Measurements from ENCODE around the gene BOC. TPM values are rescaled to one million over a fixed set of nuclear protein-coding genes. Genes with fewer than 3 reads are reported as not detected.

The BOC gene
- total RNA-seq, 1 experiment from 2014 or later: 3.5 TPM

DNA sequence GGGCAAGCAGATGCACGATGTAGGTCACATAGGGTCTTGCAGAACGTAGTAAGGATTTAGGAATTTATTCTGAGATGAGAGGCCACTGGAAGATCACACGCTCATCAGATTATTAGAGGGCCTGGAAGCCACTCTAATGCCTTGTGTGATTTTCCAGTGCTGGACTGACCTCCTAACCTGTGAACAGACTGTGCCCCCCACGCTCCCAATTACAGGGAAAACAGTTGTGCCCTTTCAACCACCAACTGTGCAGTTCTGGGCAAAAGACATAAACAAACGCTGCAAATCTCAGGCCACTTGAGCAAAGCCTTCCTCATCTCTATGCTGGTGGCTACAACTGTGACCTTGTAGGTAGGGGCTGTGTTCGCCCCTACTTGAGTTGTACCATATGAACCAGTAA, 48.2 kb upstream of the BOC start:
- Mint-ChIP-seq H3K36me3 (ENCODE audit: insufficient read depth in 1 of 3, low read depth in 3 of 3) (no peaks in the 10 kb centered on the region), H3K4me1 (peaks cover 8 to 16% of the 10 kb centered on the region in 2 experiments; a peak in 3 of 4 replicates), H3K27ac (no peak overlapping the region), H3K4me3 (no peak overlapping the region), H3K27me3 (ENCODE audit: low read depth) (no peaks in the 10 kb centered on the region), H3K9me3 (no peaks in the 10 kb centered on the region; a peak in 1 of 5 replicates)
- no peaks in the 10 kb centered on the region for H4K20me1 ChIP-seq (ENCODE audit: control insufficient read depth, insufficient read depth, insufficient read length)
- no peak overlapping the region for H3K23ac ChIP-seq (ENCODE audit: insufficient read length, low read depth, low read length)
- no peaks in the 10 kb centered on the region for H3K27me3 ChIP-seq (ENCODE audit: insufficient read depth, low read length)
- H3K23me2 ChIP-seq (ENCODE audit: insufficient read length, low read depth, low read length, poor library complexity, severe bottlenecking): peaks cover 3% of the 10 kb centered on the region
- H3K27ac ChIP-seq (ENCODE audit: insufficient read length, low read depth, low read length): no peak overlapping the region
- H2AFZ ChIP-seq (ENCODE audit: low read length): no peak overlapping the region
- no peak overlapping the region for H2BK5ac ChIP-seq (ENCODE audit: insufficient read length, low read length)
- H2BK12ac ChIP-seq (ENCODE audit: insufficient read length, low read depth, low read length): no peak overlapping the region
- no peak overlapping the region for H4K91ac ChIP-seq (ENCODE audit: insufficient read length, low read depth, low read length)
- H2BK15ac ChIP-seq (ENCODE audit: low read depth, low read length): no peak overlapping the region
- H2AK5ac ChIP-seq (ENCODE audit: insufficient read length, low read length): no peak overlapping the region
- H3K9ac ChIP-seq (ENCODE audit: extremely low read depth, insufficient read length, low read length): no peak overlapping the region
- no peak overlapping the region for H4K8ac ChIP-seq (replicated peaks; ENCODE audit: insufficient read length, low read depth, low read length)
- H3K4me2 ChIP-seq (ENCODE audit: insufficient read depth, insufficient read length, low read length): no peak overlapping the region
- no peaks in the 10 kb centered on the region for H3K79me2 ChIP-seq (ENCODE audit: insufficient read depth, low read length)
- H3K4me1 ChIP-seq (ENCODE audit: insufficient read depth, low read length): no peaks in the 10 kb centered on the region; the same call in 1 of the 2 replicates
- no peaks in the 10 kb centered on the region for H3K9me3 ChIP-seq (ENCODE audit: control insufficient read depth, low read depth, low read length)
- H2BK120ac ChIP-seq (ENCODE audit: low read depth, low read length, poor library complexity, severe bottlenecking): no peak overlapping the region
- no peak for DNase-seq
- no CpG with 5 or more reads among the region's 6 CpGs for WGBS (ENCODE audit: extremely low coverage, insufficient read length, low lambda C conversion rate)
- H3K79me1 ChIP-seq (ENCODE audit: insufficient read depth, low read depth, low read length, poor library complexity, severe bottlenecking): no peaks in the 10 kb centered on the region
- H4K5ac ChIP-seq (ENCODE audit: insufficient read length, low read depth, low read length): no peak overlapping the region
- TF ChIP-seq, protein P1, sequence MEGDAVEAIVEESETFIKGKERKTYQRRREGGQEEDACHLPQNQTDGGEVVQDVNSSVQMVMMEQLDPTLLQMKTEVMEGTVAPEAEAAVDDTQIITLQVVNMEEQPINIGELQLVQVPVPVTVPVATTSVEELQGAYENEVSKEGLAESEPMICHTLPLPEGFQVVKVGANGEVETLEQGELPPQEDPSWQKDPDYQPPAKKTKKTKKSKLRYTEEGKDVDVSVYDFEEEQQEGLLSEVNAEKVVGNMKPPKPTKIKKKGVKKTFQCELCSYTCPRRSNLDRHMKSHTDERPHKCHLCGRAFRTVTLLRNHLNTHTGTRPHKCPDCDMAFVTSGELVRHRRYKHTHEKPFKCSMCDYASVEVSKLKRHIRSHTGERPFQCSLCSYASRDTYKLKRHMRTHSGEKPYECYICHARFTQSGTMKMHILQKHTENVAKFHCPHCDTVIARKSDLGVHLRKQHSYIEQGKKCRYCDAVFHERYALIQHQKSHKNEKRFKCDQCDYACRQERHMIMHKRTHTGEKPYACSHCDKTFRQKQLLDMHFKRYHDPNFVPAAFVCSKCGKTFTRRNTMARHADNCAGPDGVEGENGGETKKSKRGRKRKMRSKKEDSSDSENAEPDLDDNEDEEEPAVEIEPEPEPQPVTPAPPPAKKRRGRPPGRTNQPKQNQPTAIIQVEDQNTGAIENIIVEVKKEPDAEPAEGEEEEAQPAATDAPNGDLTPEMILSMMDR (conservative IDR thresholded peaks at IDR 0.05): no peak
- no peak overlapping the region for H3K14ac ChIP-seq (ENCODE audit: insufficient read depth, low read length)
- H3K4ac ChIP-seq (ENCODE audit: low read depth, low read length): no peak overlapping the region
- H3T11ph ChIP-seq (ENCODE audit: low read length): no peak overlapping the region
- no peak overlapping the region for H3K56ac ChIP-seq (ENCODE audit: insufficient read length, low read depth, low read length)
- no peak overlapping the region for H2BK20ac ChIP-seq (ENCODE audit: low read depth, low read length, poor library complexity, severe bottlenecking)
- no peak overlapping the region for H3K18ac ChIP-seq (ENCODE audit: insufficient read length, low read depth, low read length)
